GM23248 (cell line): ENCODE results near the gene MICAL2. TPM values are rescaled to one million over a fixed set of nuclear protein-coding genes. Genes with fewer than 3 reads are reported as not detected.

Experiments used
- DNase-seq: peaks from one replicate; pipeline ENCODE4 v3.0.0-alpha.2; 2015
- H2AFZ ChIP-seq: fragments of 200-600 bp; sonication (generic); 2 replicates; pipeline ENCODE4 v1.6.1; 2016; ENCODE audit warnings: antibody characterized with exemption
- H3F3A ChIP-seq: fragments of 200-600 bp; sonication (generic); 2 replicates; pipeline ENCODE4 v1.6.1; 2016; ENCODE audit warnings: mild to moderate bottlenecking, antibody characterized with exemption, mixed run types; ENCODE audit not compliant: insufficient read depth
- H3K27ac ChIP-seq: fragments of 200-600 bp; sonication (generic); 2 replicates; pipeline ENCODE4 v1.5.1; 2016; ENCODE audit warnings: mild to moderate bottlenecking
- H3K27me3 ChIP-seq: fragments of 200-600 bp; sonication (generic); replicated peaks from 2 replicates; pipeline ENCODE4 v1.6.1; 2016; ENCODE audit warnings: mild to moderate bottlenecking; ENCODE audit not compliant: insufficient read depth
- H3K36me3 ChIP-seq: fragments of 200-600 bp; sonication (generic); 2 replicates; pipeline ENCODE4 v1.6.1; 2016; ENCODE audit warnings: low read depth, mild to moderate bottlenecking
- H3K4me1 ChIP-seq: fragments of 200-600 bp; sonication (generic); 2 replicates; pipeline ENCODE4 v1.6.1; 2016; ENCODE audit warnings: mild to moderate bottlenecking; ENCODE audit not compliant: insufficient read depth
- H3K4me2 ChIP-seq: fragments of 200-600 bp; sonication (generic); one replicate; pipeline ENCODE4 v1.6.1; 2016; ENCODE audit warnings: mild to moderate bottlenecking; ENCODE audit not compliant: unreplicated experiment
- H3K4me3 ChIP-seq: fragments of 200-600 bp; sonication (generic); 2 replicates; pipeline ENCODE4 v1.5.1; 2016; ENCODE audit warnings: mild to moderate bottlenecking
- H3K79me2 ChIP-seq: fragments of 200-600 bp; sonication (generic); 2 replicates; pipeline ENCODE4 v1.6.1; 2016; ENCODE audit warnings: mild to moderate bottlenecking; ENCODE audit not compliant: insufficient read depth
- H3K9ac ChIP-seq: fragments of 200-600 bp; sonication (generic); 2 replicates; pipeline ENCODE4 v1.6.1; 2016; ENCODE audit warnings: mild to moderate bottlenecking
- H3K9me2 ChIP-seq: fragments of 200-600 bp; sonication (generic); 2 replicates; pipeline ENCODE4 v1.6.1; 2016; ENCODE audit warnings: mixed run types, mild to moderate bottlenecking, moderate library complexity; ENCODE audit not compliant: insufficient read depth
- H3K9me3 ChIP-seq: fragments of 200-600 bp; sonication (generic); one replicate; pipeline ENCODE4 v1.6.1; 2017; ENCODE audit warnings: low read depth
- H4K20me1 ChIP-seq: fragments of 200-600 bp; sonication (generic); 2 replicates; pipeline ENCODE4 v1.6.0; 2016; ENCODE audit not compliant: insufficient read depth
- EZH2 ChIP-seq: fragments of 200-600 bp; sonication (generic); IDR thresholded peaks from 2 replicates; pipeline ENCODE4 v1.6.1; 2018; ENCODE audit warnings: antibody characterized with exemption, mild to moderate bottlenecking; ENCODE audit not compliant: insufficient read depth, poor library complexity, severe bottlenecking
- EZH2phosphoT487 ChIP-seq: fragments of 200-600 bp; sonication (generic); IDR thresholded peaks from 2 replicates; pipeline ENCODE4 v1.6.1; 2018; ENCODE audit warnings: antibody characterized with exemption, moderate library complexity, mild to moderate bottlenecking, low read depth; ENCODE audit not compliant: insufficient read depth
- WGBS, 2 experiments: methylation state at CpG; one replicate each; pipeline ENCODE4 v1.1.6; 2015 to 2017; ENCODE audit warnings: low lambda C conversion rate in 2 of 2, low coverage in 1 of 2; ENCODE audit errors: missing lambda C conversion rate in 2 of 2; 5-methylcytosine and 5-hydroxymethylcytosine counted together
- in situ Hi-C: fragments of 300-500 bp; cut with MboI; formaldehyde crosslinking; loops from 2 replicates; pipeline ENCODE4 v1.15.0; 2020
- polyA plus RNA-seq: library from polyadenylated mRNA; unstranded; fragments of >200 nt; fragmentation: Nextera tagmentation; extraction: Ambion mirVana; gene quantifications from 2 replicates; pipeline ENCODE4 v1.2.1, GENCODE V29; 2016
- total RNA-seq: library from RNA; depleted of rRNA; stranded (reverse); fragments of >200 nt; shearing (Covaris generic); gene quantifications from 2 replicates; pipeline ENCODE4 v1.2.3, GENCODE V29; 2014

The MICAL2 gene
- total and polyA plus RNA-seq, 2 experiments from 2014 or later: 83.3 to 158 TPM

DNA sequence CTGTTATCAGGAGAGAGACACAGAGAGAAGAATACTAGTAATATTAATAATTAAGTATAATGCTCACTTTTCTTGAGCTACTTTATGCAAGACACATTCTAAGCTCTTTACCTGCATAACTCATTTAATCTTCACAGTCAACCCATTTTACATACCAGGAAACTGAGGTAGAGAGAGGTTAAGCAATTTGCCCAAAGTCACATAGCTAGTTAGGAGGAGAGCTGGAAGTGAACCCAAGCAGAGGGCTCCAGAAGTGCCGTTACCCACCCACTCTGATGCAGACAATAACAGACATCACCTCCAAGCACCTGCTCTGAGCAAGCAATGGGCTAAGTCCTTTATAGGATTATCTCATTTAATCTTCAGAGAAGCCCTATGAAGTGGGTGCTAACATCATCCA lies 24.8 kb downstream of the MICAL2 start:
- H3K79me2 ChIP-seq: peaks cover 97% of the 10 kb centered on the region
- H3K4me2 ChIP-seq: no peak overlapping the region
- no peaks in the 10 kb centered on the region for H3K27me3 ChIP-seq
- in situ Hi-C loops: no loop called here
- no peak overlapping the region for H3K4me3 ChIP-seq
- no peak overlapping the region for H3K9ac ChIP-seq
- no peaks in the 10 kb centered on the region for H3K9me2 ChIP-seq
- no peak overlapping the region for H3K27ac ChIP-seq
- no peak for DNase-seq
- H4K20me1 ChIP-seq: no peaks in the 10 kb centered on the region
- H3K36me3 ChIP-seq: peaks cover 6% of the 10 kb centered on the region; the same call in 1 of the 2 replicates
- WGBS, 2 experiments: 88 to 93% methylated on average over 1 of the region's 1 CpG
- no peaks in the 10 kb centered on the region for H3K9me3 ChIP-seq
- no peak for TF ChIP-seq EZH2
- TF ChIP-seq EZH2phosphoT487: no peak
- H2AFZ ChIP-seq: no peak overlapping the region
- peaks cover 14% of the 10 kb centered on the region; the same call in 1 of the 2 replicates for H3F3A ChIP-seq
- no peaks in the 10 kb centered on the region; the same call in none of the 2 replicates for H3K4me1 ChIP-seq

DNA sequence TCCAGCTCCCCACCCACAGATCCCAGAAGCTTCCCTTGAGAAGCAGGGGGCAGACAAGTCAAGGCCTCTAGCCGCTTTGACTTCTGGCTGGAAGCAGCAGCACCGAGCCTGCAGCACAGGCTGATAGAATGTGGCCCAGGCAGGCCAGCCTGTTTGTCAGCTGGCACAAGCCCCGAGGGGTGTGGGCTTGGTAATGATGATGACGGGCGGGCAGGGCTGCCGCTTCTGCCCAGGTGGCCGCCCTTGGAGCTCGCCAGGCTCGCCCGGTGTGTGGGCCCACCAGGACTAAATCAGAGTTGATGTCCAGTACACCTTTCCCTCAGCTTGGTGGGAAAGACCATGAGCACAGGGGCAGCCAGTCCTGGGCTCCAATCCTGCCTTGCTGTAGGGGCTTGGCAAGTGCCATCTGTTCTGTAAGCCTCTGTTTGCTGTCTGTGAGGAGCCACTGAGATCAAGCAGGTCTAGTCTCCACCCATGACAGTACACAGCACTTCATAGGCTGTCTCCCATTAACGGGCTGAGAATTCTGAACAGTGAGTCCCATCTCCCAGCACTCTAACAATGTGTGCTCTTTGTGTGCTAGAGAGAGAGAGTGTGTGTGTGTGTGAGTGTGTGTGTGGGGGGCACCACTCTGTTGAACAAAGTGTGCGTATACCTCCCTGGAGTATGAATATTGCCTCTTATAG lies 26.8 kb downstream of the MICAL2 start:
- Histone ChIP-seq H3K4me2 (no peak overlapping the region), H4K20me1 (no peaks in the 10 kb centered on the region), H3K36me3 (peaks cover 23% of the 10 kb centered on the region), H3K4me1 (peaks cover 7% of the 10 kb centered on the region), H3K79me2 (peaks cover 100% of the 10 kb centered on the region), H3F3A (peaks cover 17% of the 10 kb centered on the region; the same call in 1 of the 2 replicates), H3K4me3 (no peak overlapping the region), H2AFZ (no peak overlapping the region), H3K9me2 (no peaks in the 10 kb centered on the region), H3K9me3 (no peaks in the 10 kb centered on the region), H3K27me3 (no peaks in the 10 kb centered on the region), H3K9ac (no peak overlapping the region), H3K27ac (0 out of 2 replicates have a peak overlapping the region, but pooled peaks have one; percentile 58)
- DNase-seq: no peak
- 87 to 88% methylated on average over 12 of the region's 12 CpGs for WGBS, 2 experiments
- in situ Hi-C loops: no loop called here
- TF ChIP-seq EZH2 (no peak), EZH2phosphoT487 (no peak)

DNA sequence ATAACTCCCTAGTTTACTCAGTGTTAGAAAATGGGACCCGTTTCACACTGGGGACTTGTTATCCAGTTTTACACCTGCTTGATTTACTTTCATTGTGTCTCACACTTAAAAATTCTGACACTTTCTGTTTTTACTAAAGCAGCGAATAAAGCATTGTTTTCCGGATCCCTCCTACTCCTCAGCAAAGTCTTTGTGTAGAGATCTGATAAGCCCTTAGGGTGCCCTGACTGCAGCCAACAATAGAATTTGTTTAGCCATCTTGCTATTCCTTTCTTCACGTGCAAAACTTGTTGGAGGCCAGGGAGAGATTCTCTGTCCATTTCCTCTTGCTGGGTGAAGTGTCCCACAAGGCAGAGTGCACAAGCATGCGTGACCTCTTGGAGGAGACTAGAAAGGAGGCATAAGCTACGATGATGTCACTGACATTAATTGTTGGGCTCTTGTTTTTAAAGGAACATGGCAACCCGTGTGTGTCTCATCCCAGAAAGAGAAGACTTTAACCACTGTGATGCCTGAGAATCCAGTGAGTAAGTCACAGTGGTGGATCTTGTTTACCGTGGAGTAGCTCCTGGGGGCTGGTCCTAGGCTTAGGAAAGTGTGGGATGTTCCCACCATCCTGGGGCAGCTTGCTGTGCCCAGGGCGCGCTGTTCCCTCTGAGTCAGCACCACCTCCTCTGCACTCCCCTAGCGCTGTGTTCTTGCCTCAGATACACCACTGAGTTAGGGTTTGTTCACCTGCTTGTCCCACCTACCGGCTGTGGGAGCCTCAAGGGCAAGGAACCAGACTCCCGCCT lies 27.7 kb downstream of the MICAL2 start:
- no peak overlapping the region for H2AFZ ChIP-seq
- H3K27me3 ChIP-seq: no peaks in the 10 kb centered on the region
- H3K27ac ChIP-seq: peak overlapping the region; percentile 58
- H3K4me3 ChIP-seq: no peak overlapping the region
- H3K4me1 ChIP-seq: peaks cover 10% of the 10 kb centered on the region
- H3K4me2 ChIP-seq: no peak overlapping the region
- 84 to 88% methylated on average over 13 of the region's 13 CpGs for WGBS, 2 experiments
- H3K9me3 ChIP-seq: no peaks in the 10 kb centered on the region
- TF ChIP-seq EZH2phosphoT487 (no peak), EZH2 (no peak)
- no peaks in the 10 kb centered on the region for H3K9me2 ChIP-seq
- peak; percentile 67 for DNase-seq
- in situ Hi-C loops: no loop called here
- H3K36me3 ChIP-seq: peaks cover 28% of the 10 kb centered on the region
- H4K20me1 ChIP-seq: no peaks in the 10 kb centered on the region
- peaks cover 100% of the 10 kb centered on the region for H3K79me2 ChIP-seq
- H3F3A ChIP-seq: peaks cover 18% of the 10 kb centered on the region; the same call in 1 of the 2 replicates
- peak overlapping the region; percentile 37 for H3K9ac ChIP-seq

GRCh38 chr11:12139144-12139881 lies 28.9 kb downstream of the MICAL2 start:
- no peak overlapping the region for H2AFZ ChIP-seq
- H3K9me2 ChIP-seq: no peaks in the 10 kb centered on the region
- in situ Hi-C loops: no loop called here
- H3K27me3 ChIP-seq: no peaks in the 10 kb centered on the region
- no peaks in the 10 kb centered on the region for H4K20me1 ChIP-seq
- no peak overlapping the region for H3K4me3 ChIP-seq
- no peak overlapping the region for H3K4me2 ChIP-seq
- H3K9ac ChIP-seq: peak overlapping the region; percentile 37; the same call in 1 of the 2 replicates
- 83 to 84% methylated on average over 12 of the region's 12 CpGs for WGBS, 2 experiments
- TF ChIP-seq EZH2: no peak
- no peak for TF ChIP-seq EZH2phosphoT487
- peaks cover 18% of the 10 kb centered on the region for H3F3A ChIP-seq
- H3K36me3 ChIP-seq: peaks cover 28% of the 10 kb centered on the region
- peaks cover 100% of the 10 kb centered on the region for H3K79me2 ChIP-seq
- peaks cover 22% of the 10 kb centered on the region for H3K4me1 ChIP-seq
- peak overlapping the region; percentile 54 for H3K27ac ChIP-seq
- peak; percentile 38 for DNase-seq
- H3K9me3 ChIP-seq: no peaks in the 10 kb centered on the region
